DMS 273 treated with DMSO at 0.1 percent for 48 hours (cell line): ENCODE measurements around the gene WBP4.
"Not testable (repeated sequence)": the region's sequence is repeated elsewhere in the genome, so short reads cannot be mapped to it uniquely, and the experiment has no call there.

Source experiments
- DNase-seq: peaks from one replicate; lab custom pipeline; 2025; lab: John Stamatoyannopoulos, UW

WBP4 gene, protein sequence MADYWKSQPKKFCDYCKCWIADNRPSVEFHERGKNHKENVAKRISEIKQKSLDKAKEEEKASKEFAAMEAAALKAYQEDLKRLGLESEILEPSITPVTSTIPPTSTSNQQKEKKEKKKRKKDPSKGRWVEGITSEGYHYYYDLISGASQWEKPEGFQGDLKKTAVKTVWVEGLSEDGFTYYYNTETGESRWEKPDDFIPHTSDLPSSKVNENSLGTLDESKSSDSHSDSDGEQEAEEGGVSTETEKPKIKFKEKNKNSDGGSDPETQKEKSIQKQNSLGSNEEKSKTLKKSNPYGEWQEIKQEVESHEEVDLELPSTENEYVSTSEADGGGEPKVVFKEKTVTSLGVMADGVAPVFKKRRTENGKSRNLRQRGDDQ

DNA sequence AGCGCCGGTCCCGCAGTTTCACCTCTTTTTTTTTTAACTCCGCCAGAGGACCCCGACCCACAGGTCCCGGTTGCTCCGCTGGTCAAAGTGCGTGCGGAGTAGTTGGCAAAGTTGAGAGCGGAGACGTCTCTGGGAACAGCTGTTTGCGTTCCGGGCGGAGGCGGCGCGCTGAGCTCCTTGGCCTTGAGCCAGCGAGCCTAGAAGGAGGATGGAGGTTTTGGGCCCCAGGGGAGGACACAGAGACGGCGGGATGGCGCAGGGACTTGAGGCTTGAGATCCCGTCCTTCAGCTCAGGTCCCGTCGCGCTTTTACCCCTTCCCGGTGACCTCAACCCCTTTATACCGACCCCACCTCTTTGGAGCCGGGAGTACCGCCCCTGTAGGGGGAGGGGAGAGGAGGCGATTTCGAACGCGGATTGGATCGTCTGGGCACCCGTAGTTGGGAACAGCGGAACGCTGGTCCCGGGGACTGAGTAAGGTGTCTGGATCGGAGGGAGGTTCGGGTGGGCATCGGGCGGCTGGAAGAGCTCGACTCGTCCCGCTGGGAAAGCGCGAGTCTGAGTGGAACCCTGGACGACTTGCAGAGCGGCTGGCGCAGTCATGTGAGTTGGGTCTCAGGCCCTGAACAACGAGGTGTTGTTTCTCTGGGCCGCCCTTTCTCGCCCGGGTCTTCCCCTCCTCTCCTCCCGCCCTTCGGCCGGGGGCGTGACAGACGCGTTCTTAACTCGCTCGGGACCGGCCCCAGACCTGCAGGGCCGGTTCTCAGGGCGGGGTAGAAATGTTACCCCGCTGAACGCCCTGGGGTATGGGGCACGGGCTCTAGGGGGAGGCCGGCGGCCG, at the start of gene WBP4:
Gene WBP4, plus strand, starts transcription at position 435 of the 839 bp plus-strand sequence. Its CDS starts 165 bp downstream, at position 600.
- DNase-seq: peak; percentile 84

DNA sequence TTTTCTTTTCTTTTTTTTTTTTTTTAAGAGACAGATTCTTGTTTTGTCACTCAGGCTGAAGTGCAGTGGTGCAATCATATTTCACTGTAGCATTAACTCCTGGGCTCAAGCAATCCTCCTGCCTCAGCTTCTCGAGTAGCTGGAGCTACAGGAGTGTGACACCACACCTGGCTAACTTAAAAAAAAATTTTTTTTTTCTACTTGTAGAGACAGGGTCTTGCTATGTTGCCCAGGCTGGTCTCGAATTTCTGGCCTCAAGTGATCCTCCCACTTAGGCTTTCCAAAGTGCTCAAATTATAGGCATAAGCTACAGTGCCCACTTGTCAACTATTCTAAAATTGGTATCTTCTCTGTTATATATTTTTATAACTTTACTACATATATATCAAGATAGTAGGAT, 48.8 kb upstream of the WBP4 start:
- DNase-seq: no peak

DNA sequence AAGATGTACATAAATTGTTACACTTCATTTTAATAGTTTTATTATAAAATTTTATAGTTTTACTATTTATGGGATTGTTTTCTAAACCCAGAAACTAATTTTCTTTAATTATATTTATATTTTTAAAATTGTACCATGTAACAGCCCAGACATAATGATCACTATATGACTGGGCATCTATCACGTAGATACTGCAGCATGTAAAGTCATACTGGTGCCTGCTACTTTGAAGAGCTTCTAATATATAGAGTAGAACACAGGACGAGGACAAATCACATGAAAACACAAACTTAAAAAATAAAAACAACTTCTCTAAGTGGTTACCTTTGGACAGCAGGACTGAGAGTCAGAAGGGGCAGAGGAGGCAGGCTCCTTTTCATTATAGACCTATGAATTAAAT, 47.5 kb upstream of the WBP4 start:
- DNase-seq: no peak

DNA sequence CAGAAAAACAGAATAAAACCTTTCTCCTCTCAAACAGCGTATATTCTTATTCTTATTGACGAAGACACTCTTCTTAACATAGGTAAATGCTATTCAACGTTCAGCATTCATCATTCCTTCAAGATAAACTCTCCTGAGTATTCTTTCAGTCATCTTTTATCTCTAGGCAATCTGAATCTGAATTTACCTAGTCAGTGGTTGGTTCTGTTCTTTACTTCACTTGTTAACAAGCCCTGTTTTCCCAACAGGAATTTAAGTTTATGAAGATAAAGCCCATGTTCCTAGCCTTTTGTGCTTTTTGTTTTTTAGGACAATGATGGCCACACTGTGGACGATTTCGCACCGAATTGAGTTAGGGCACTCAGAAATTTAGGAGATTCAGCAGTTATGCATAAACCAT, 45.4 kb upstream of the WBP4 start:
- no peak for DNase-seq

DNA sequence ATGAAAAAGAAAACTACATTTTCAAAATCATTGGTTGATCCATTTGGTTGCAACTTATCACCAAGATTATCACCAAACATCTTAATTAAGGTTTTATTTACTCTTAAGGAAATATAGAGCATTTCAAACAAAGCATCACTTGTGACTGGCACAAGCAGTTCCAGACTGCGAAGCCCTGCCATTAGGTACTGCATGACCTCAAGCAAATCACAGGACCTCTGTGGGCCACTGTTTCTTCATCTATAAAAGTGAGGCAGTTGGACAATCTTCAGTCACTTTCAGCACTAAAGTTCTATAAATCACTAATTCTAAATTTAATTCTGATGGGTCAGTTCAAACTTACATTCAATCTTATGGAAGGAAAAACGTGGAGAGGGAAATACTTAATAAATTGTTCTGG, 44.1 kb upstream of the WBP4 start:
- no peak for DNase-seq

DNA sequence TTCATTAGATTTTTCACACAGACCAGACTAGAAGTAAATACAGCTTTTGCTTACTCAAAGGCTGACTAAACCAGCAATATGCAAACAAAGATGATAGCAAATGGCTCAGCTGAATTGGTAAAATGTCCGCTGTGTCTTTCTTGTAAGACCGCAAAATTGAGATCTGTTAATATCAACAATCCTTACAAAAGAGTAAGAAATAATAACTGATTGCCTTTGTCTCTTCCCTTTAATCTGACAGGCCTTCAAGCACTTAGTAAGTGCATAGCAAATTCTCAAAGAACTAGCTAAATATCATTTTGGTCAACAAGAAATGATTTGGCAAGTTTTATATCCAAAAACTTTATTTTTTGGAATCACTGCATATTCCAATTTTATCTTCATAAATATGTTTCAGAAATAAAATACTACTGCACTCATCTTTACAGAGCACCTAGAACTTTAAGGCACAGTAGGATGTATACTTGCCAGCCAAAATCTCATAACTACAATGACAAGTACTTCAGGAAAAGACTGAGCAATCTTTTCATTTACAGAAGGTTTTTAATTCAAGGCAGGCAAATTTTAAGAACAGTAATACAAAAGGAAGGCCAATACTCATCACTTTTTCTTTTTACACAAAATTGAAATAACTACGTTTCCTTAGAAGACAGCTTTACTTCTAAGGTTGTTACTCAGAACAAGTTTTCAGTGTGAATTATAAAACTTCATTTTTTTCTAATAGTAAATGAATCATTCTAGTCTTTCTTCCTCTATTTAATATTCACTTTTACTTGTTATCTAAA, 43.3 kb upstream of the WBP4 start:
- no peak for DNase-seq

DNA sequence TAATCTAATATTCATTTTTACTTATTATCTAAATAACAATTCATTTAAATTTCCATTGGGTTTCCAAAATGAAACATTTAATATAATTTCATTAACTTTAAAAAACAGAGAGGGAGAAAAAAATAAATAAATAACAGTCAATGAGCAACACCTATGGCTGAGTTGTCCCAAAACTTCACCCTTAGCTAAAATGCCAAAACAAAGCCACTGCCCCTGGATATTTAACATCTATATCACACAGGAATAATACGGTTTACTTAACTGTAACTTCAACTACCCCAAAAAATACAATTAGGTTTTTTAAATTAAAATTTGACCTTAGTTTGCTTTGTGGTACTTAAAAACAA, 42.7 kb upstream of the WBP4 start:
- no peak for DNase-seq

DNA sequence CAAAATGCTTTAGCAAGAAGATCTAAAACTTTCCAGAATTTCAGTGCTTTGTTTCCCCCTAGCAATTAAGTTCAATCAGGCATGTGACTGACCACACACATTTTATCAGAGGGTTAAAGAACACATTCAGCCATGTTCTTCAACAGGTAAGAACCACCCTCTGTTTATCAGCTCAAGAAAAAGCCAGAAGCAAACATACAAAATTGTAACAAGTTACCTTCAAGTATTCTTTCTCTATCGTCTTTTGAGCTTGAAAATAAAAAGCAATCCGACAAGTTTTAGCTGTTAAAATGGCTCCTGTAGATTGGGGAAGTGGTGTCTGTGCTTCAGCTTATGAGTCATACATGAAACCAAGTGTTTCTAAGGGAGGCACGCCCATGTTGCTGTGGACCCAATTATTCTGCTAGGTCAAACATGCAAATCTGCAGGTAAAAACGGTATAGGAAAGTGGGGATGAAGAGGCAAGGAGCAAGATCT, 42.3 kb upstream of the WBP4 start, which contains the start of gene ELF1:
Gene ELF1, minus strand, starts transcription at position 306 of the 477 bp plus-strand sequence. CDS start 37,262 bp downstream, outside the sequence.
- no peak for DNase-seq

DNA sequence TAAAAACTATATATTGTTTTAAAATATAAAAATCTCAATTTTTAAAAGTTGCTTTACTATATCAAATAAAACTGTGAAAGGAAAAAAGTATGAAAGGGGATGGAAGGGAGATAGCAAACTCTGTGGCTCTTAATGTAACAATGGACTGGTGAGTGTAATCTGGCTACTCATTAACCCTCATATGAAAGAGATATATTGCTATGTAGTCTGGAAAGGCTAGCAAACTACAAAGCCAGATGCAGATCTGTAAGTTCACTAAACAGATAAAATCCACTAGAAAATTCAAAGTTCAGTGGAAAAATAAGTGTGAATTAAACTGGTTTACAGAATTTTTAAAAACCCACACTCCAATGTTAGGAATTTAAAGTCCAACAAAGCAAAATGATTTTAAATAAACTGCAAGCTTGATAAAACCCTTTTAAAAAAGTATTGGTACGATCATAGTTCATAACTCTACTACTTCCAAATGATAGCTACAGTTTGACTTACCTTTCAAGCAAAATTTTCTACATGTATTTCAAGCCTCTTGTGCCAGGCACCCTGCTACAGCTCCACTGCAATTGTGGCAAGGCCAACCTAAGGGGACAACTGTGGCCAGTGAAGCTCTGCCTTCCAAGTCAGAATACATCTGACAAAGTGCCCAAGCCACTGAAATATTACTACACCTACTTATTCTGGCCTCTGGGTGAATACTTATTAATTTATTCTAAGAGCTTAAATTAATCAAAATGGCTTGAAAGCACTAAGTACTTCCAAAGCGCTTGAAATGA, 41.5 kb upstream of the WBP4 start:
- no peak for DNase-seq

DNA sequence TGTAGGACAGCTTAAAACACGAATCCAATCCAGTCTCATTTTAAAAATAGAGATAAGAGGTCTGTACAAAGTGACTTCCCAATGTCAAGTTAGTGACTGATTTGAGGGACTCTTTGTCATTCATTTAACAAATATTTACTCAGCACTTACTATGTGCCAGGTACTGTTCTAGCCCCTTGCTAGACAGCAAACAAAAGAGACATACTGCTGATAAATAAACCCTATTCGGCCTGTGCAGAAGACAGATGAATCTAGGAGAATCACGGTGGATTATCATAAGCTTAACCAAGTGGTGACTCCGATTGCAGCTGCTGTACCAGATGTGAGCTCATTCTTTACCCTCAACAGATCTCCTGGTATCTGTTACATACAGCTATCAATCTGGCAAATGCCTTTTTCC, 35.8 kb upstream of the WBP4 start:
- DNase-seq: no peak

DNA sequence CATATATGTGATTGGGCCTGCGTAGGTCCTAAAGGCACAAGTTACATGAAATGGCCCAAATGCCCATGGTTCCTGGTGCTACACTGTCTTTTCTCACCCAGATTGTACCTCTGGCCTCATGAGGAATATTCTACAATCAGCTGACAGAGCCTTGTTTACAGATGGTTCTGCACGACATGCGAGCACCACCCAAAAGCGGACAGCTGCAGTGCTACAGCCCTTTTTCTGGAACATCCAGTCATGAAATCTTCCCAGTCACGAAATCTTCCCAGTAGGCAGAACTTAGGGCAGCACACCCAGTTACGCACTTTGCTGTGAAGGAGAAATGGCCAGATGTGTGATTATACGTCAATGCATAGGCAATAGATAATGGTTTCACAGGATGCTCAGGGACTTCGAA, 34.5 kb upstream of the WBP4 start:
- no peak for DNase-seq

DNA sequence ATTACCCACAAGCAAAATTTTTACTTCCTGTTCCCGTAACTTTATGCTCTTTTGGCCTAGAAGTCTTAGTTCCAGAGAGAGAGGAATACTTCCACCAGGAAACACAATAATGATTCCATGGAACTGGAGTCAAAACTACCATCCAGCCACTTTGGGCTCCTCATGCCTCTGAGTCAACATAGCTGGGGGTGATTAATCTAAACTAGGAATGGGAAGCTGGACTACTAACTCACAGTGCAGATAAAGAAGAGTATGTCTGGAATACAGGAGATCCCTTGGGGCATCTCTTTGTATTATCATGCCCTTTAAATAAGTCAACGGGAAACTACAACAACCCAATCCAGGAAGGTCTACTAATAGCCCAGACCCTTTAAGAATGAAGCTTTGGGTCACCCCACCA, 33.3 kb upstream of the WBP4 start:
- DNase-seq: no peak

DNA sequence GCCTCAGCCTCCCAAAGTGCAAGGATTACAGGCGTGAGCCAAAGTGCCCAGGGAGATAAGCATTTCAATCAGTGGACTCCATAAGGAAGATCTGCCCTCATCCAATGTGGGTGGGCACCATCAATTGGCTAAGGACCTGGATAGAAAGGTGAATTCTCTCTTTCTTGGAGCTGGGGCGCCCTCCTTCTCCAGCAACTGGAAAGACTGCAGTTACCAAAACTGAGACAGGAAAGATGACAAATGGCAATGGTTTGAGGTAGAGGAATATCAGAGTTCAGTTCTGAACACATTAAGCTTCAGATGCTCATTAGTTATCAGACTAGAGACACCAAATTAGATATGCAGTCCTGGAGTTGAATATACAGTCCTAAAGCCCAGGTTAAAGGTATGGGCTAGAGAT, 31.7 kb upstream of the WBP4 start:
- DNase-seq: no peak

DNA sequence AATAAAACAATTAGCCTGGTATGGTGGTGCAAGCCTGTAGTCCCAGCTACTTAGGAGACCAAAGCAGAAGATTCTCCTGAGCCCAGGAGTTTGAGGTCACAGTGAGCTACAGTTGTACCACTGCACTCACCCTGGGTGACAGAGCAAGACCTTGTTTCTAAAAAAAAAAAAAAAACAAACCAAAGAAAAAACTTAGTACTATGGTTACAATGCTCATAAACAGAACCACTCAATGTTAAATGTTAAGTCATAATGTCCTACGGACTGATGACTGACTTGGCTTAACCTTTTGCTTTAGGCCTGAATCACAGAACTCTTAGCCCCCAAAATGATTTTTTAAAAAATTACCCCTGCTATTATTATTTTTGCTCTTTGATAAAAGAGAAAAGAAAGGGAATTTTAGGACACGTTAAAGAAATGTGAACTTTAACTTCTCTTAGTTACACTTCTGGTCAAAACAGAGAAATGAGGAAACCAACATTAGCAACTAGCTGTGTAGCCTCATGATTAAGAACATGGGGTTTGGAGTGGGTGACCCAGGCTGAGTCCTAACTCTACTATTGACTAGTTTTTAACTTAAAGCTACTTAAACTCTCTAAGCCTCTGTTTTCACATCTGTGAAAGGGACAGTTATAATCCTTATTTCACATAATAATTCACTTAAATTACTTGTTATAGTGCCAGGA, 28.5 kb upstream of the WBP4 start:
- no peak for DNase-seq

DNA sequence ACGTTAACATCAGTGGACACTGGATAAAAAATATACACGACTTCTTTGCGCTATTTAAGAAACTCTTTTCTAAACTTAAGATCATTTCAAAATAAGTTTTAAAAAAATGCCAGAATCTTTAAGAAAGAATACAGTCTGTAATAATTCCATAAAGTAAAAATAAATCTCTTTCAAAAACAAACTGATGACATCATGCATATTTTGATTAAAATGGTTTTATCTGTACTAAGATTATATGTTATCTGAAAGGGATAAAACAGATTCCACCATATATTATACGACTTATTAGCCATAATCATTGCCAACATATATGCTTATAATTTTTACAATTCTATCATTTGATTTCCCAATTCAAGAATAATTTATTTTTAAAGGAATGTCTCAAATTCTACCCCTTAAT, 26.9 kb upstream of the WBP4 start:
- no peak for DNase-seq

DNA sequence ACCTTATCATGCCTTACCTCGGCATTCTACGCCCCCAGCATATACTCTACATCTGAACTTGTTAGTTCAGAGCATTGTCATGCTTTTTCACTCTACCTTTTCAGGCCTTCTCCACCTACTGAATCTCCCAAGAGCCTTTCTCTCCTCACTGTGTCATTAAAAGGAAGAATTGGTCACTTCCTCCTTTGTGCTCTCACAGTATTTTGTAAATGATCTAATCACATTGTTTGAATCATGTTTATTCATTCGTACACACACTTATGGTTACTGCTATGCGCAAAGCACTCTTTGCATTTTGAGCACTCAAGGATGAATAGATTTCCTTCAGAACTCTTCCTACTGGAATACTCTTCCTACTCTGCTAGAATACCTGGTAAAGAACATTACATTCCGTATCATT, 26.4 kb upstream of the WBP4 start:
- DNase-seq: no peak

DNA sequence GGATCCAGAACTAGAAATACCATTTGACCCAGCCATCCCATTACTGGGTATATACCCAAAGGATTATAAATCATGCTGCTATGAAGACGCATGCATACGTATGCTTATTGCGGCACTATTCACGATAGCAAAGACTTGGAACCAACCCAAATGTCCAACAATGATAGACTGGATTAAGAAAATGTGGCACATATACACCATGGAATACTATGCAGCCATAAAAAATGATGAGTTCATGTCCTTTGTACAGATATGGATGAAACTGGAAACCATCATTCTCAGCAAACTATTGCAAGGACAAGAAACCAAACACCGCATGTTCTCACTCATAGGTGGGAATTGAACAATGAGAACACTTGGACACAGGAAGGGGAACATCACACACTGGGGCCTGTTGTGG, 24.8 kb upstream of the WBP4 start:
- DNase-seq: not testable (repeated sequence)

DNA sequence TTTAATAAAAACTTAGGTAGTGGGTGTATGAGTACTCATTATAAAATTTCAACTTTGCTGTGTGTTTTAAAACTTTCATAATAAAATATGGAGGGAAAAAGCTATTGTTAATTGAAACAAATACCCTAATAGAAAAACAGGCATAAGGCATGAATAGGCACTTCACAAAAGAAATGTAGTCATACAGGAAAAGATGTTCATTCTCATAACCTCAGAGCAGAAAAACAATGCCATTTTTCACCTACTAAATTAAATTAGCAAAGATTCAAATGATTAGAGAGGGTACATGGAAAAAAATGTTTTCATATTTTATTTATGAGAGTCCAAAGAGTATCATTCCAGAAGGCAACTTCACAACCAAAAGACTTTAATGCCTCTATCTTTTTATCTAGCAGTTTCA, 21.6 kb upstream of the WBP4 start:
- DNase-seq: no peak

DNA sequence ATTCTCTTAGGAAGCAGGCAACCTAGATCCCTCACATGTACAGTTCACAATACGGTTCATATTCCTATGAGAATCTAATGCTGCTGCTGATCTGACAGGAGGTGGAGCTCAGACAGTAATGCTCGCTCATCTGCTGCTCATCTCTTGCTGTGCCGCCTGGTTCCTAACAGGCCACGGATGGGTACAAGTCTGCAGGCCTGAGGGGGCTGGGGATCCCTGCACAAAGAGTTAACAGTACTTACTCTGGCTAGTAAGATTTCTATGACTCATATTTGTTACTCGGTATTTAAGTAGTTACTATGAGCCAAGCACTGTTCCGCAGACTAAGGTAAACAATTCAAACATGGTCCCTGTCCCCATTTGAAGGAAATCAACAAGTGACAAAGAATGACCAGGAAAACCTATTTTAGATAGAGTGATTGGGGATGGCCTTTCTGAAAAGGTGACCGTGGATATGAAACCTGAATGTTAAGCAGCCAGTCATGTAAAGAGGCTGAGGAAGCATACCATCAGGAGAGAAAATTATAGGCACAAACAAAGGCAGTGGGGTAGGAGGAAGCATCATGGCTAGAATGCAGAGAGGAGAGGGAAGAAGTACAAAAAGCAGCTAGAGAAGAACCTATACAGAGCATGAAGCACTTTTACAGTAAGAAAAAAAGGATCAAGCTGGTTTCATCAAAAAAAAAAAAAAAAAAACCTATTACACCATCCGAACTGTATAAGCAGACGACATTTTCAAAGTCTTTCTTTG, 20.6 kb upstream of the WBP4 start:
- DNase-seq: no peak

DNA sequence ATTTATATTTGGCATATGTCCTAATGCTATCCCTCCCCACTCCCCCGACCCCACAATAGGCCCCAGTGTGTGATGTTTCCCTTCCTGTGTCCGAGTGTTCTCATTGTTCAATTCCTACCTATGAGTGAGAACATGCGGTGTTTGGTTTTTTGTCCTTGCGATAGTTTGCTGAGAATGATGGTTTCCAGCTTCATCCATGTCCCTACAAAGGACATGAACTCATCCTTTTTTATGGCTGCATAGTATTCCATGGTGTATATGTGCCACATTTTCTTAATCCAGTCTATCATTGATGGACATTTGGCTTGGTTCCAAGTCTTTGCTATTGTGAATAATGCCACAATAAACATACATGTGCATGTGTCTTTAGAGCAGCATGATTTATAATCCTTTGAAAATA, 18.9 kb upstream of the WBP4 start:
- DNase-seq: not testable (repeated sequence)
